Measurements from ENCODE around the gene POLR2B.
A peak's percentile ranks its signal among the peaks of the same experiment; 100 is the strongest.

POLR2B gene

GRCh38 chr4:56990109-56990905 lies 11.6 kb downstream of the POLR2B start:
- Histone ChIP-seq H3K27me3 (ENCODE audit: control insufficient read depth, insufficient read depth, low read length) (no peaks in the 10 kb centered on the region), H3K4me1 (ENCODE audit: control insufficient read depth, insufficient read depth, low read length) (no peaks in the 10 kb centered on the region), H3K9me3 (ENCODE audit: control insufficient read depth, insufficient read depth, low read length) (no peaks in the 10 kb centered on the region), H3K9ac (ENCODE audit: low read depth, low read length) (no peak overlapping the region), H3K4me3 (ENCODE audit: low read depth, low read length) (no peak overlapping the region), H3K36me3 (ENCODE audit: control insufficient read depth, insufficient read depth, low read length) (peaks cover 12% of the 10 kb centered on the region)

DNA sequence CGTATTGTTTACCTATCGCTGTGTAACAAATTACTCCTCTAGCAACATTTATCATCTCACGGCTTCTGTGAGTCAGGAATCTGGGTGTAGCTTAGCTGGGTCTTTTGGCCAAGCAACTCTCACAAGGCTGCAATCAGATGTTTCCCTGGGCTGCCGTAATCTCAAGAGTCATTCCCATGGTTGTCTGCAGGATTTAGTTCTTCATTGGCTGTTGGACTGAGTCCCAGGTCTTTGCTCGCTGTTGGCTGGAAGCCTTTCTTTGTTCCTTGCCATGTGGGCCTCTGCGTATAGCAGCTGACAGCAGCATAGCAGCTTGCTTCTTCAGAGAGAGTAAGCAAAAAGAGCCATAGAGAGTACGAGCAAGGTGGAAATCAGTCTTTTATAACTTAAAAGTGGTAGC lies 16.8 kb downstream of the POLR2B start:
- H3K9me3 ChIP-seq (ENCODE audit: control insufficient read depth, insufficient read depth, low read length): no peaks in the 10 kb centered on the region
- H3K27me3 ChIP-seq (ENCODE audit: control insufficient read depth, insufficient read depth, low read length): no peaks in the 10 kb centered on the region
- no peaks in the 10 kb centered on the region for H3K4me1 ChIP-seq (ENCODE audit: control insufficient read depth, insufficient read depth, low read length)
- no peak overlapping the region for H3K4me3 ChIP-seq (ENCODE audit: low read depth, low read length)
- H3K9ac ChIP-seq (ENCODE audit: low read depth, low read length): no peak overlapping the region
- peaks cover 24% of the 10 kb centered on the region for H3K36me3 ChIP-seq (ENCODE audit: control insufficient read depth, insufficient read depth, low read length)

GRCh38 chr4:56999751-57000150 lies 21.1 kb downstream of the POLR2B start:
- peaks cover 34% of the 10 kb centered on the region for H3K36me3 ChIP-seq (ENCODE audit: control insufficient read depth, insufficient read depth, low read length)
- no peak overlapping the region for H3K4me3 ChIP-seq (ENCODE audit: low read depth, low read length)
- no peaks in the 10 kb centered on the region for H3K27me3 ChIP-seq (ENCODE audit: control insufficient read depth, insufficient read depth, low read length)

GRCh38 chr4:57013543-57014120 lies 34.9 kb downstream of the POLR2B start:
- H3K4me3 ChIP-seq (ENCODE audit: low read depth, low read length): no peak overlapping the region
- H3K9me3 ChIP-seq (ENCODE audit: control insufficient read depth, insufficient read depth, low read length): no peaks in the 10 kb centered on the region
- no peaks in the 10 kb centered on the region for H3K27me3 ChIP-seq (ENCODE audit: control insufficient read depth, insufficient read depth, low read length)
- H3K36me3 ChIP-seq (ENCODE audit: control insufficient read depth, insufficient read depth, low read length): peaks cover 15% of the 10 kb centered on the region
- H3K4me1 ChIP-seq (ENCODE audit: control insufficient read depth, insufficient read depth, low read length): no peaks in the 10 kb centered on the region
- H3K9ac ChIP-seq (ENCODE audit: low read depth, low read length): no peak overlapping the region

More at GRCh38 chr4:56999751-57000150, 21.1 kb downstream of the POLR2B start:
- Histone ChIP-seq H3K9ac (ENCODE audit: low read depth, low read length) (no peak overlapping the region), H3K9me3 (ENCODE audit: control insufficient read depth, insufficient read depth, low read length) (no peaks in the 10 kb centered on the region), H3K4me1 (ENCODE audit: control insufficient read depth, insufficient read depth, low read length) (no peaks in the 10 kb centered on the region)

DNA sequence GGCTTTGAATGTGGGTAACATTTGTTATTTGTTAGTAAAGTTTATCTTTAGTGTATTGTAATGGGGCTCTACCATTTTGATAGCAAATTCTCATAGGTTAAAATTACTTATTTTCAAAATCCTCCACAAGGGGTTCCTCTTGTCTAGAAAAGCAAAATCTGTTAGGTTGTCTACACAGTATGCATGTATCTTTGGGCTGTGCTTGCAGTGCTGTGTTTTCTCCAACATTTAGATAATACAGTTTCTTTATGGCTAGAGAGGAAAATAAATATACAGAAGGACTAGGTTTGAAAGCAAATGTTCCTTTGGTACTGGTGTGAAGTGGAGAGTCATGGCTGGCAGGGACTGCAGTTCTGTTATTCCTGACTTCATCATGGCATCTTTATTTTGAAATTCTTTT lies 40.3 kb downstream of the POLR2B start:
- no peaks in the 10 kb centered on the region for H3K9me3 ChIP-seq (ENCODE audit: control insufficient read depth, insufficient read depth, low read length)
- no peak overlapping the region for H3K9ac ChIP-seq (ENCODE audit: low read depth, low read length)
- H3K4me1 ChIP-seq (ENCODE audit: control insufficient read depth, insufficient read depth, low read length): no peaks in the 10 kb centered on the region
- no peak overlapping the region for H3K4me3 ChIP-seq (ENCODE audit: low read depth, low read length)
- H3K36me3 ChIP-seq (ENCODE audit: control insufficient read depth, insufficient read depth, low read length): peaks cover 24% of the 10 kb centered on the region
- H3K27me3 ChIP-seq (ENCODE audit: control insufficient read depth, insufficient read depth, low read length): no peaks in the 10 kb centered on the region

DNA sequence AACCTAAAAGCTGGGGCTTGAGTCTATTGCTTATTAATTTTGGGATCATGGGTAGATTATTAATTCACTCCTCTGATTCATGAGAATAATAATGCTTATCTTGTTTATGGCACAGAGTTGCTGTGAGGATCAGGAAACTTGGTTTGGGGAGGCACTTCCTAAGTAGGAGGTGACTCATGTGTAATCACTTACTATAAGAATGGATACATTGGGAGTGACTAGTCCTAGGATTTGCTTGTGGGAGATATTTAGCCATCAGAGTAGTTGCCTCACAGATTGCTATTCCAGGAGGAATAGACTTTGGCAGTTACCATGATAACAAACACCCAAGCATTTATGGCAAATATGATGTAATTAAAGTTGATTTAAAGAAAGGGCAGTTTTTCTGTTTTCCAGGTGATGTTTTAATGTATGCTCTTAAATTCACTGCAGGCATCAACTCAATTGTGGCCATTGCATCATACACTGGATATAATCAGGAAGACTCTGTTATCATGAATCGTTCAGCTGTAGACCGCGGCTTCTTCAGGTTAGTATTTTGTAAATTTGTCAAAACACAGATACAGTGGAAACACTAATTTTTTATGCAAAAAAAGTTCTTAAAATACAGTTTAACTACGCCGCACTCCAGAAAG lies 41.9 kb downstream of the POLR2B start:
- Histone ChIP-seq H3K4me3 (ENCODE audit: low read depth, low read length) (no peak overlapping the region), H3K4me1 (ENCODE audit: control insufficient read depth, insufficient read depth, low read length) (no peaks in the 10 kb centered on the region), H3K36me3 (ENCODE audit: control insufficient read depth, insufficient read depth, low read length) (peaks cover 30% of the 10 kb centered on the region), H3K9me3 (ENCODE audit: control insufficient read depth, insufficient read depth, low read length) (no peaks in the 10 kb centered on the region), H3K27me3 (ENCODE audit: control insufficient read depth, insufficient read depth, low read length) (no peaks in the 10 kb centered on the region), H3K9ac (ENCODE audit: low read depth, low read length) (no peak overlapping the region)

DNA sequence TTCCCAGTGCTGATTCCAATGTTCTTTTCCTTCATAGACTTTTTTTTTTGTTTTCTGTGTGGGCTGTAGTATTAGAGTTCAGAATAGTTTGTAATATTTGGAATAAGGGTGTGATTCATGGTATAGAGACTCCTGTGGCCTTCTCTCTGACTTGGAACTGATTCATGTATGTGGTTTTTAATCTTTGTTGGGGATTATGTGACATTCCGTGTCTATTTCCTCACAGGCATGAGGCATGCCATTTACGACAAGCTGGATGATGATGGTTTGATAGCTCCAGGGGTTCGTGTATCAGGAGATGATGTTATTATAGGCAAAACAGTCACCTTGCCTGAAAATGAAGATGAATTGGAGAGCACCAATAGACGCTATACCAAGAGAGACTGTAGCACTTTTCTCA lies 44.4 kb downstream of the POLR2B start:
- Histone ChIP-seq H3K4me1 (ENCODE audit: control insufficient read depth, insufficient read depth, low read length) (no peaks in the 10 kb centered on the region), H3K36me3 (ENCODE audit: control insufficient read depth, insufficient read depth, low read length) (peaks cover 26% of the 10 kb centered on the region), H3K9me3 (ENCODE audit: control insufficient read depth, insufficient read depth, low read length) (no peaks in the 10 kb centered on the region), H3K4me3 (ENCODE audit: low read depth, low read length) (no peak overlapping the region), H3K27me3 (ENCODE audit: control insufficient read depth, insufficient read depth, low read length) (no peaks in the 10 kb centered on the region), H3K9ac (ENCODE audit: low read depth, low read length) (no peak overlapping the region)

GRCh38 chr4:57034520-57034919 lies 55.8 kb downstream of the POLR2B start:
- H3K9me3 ChIP-seq (ENCODE audit: control insufficient read depth, insufficient read depth, low read length): no peaks in the 10 kb centered on the region
- no peak overlapping the region for H3K4me3 ChIP-seq (ENCODE audit: low read depth, low read length)
- H3K4me1 ChIP-seq (ENCODE audit: control insufficient read depth, insufficient read depth, low read length): no peaks in the 10 kb centered on the region
- peaks cover 5% of the 10 kb centered on the region for H3K36me3 ChIP-seq (ENCODE audit: control insufficient read depth, insufficient read depth, low read length)
- no peak overlapping the region for H3K9ac ChIP-seq (ENCODE audit: low read depth, low read length)
- H3K27me3 ChIP-seq (ENCODE audit: control insufficient read depth, insufficient read depth, low read length): no peaks in the 10 kb centered on the region

GRCh38 chr4:57037982-57038604 lies 59.4 kb downstream of the POLR2B start:
- Histone ChIP-seq H3K9me3 (ENCODE audit: control insufficient read depth, insufficient read depth, low read length) (no peaks in the 10 kb centered on the region), H3K36me3 (ENCODE audit: control insufficient read depth, insufficient read depth, low read length) (no peaks in the 10 kb centered on the region), H3K27me3 (ENCODE audit: control insufficient read depth, insufficient read depth, low read length) (no peaks in the 10 kb centered on the region), H3K9ac (ENCODE audit: low read depth, low read length) (no peak overlapping the region), H3K4me3 (ENCODE audit: low read depth, low read length) (peak overlapping the region; percentile 14), H3K4me1 (ENCODE audit: control insufficient read depth, insufficient read depth, low read length) (no peaks in the 10 kb centered on the region)

- Histone ChIP-seq H3K9ac (ENCODE audit: low read depth, low read length) (no peak overlapping the region), H3K9me3 (ENCODE audit: control insufficient read depth, insufficient read depth, low read length) (no peaks in the 10 kb centered on the region), H3K36me3 (ENCODE audit: control insufficient read depth, insufficient read depth, low read length) (no peaks in the 10 kb centered on the region), H3K27me3 (ENCODE audit: control insufficient read depth, insufficient read depth, low read length) (no peaks in the 10 kb centered on the region), H3K4me3 (ENCODE audit: low read depth, low read length) (no peak overlapping the region), H3K4me1 (ENCODE audit: control insufficient read depth, insufficient read depth, low read length) (no peaks in the 10 kb centered on the region)
These were observed 60.6 kb downstream of the POLR2B start for GRCh38 chr4:57039345-57039744.

DNA sequence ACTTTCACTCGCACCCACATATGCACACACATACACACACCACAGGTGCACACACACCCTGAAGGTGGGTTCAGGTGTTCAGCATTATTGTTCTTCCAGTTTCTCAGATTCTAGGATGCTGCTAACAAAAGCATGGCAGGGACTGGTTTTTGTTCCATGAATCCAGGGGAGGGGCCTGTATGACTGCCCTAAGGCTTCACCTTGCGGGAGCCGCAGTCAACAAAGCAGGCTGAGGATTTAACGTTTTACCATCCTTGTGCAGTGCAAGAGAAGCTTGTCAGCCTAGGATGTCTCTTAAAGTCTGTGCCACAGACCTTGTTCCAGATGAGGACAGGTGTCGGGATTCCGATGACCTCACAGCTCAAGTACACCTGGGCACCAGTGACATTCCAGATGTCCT lies 61.8 kb downstream of the POLR2B start:
- H3K4me1 ChIP-seq (ENCODE audit: control insufficient read depth, insufficient read depth, low read length): no peaks in the 10 kb centered on the region
- H3K9me3 ChIP-seq (ENCODE audit: control insufficient read depth, insufficient read depth, low read length): no peaks in the 10 kb centered on the region
- H3K36me3 ChIP-seq (ENCODE audit: control insufficient read depth, insufficient read depth, low read length): no peaks in the 10 kb centered on the region
- H3K4me3 ChIP-seq (ENCODE audit: low read depth, low read length): no peak overlapping the region
- H3K27me3 ChIP-seq (ENCODE audit: control insufficient read depth, insufficient read depth, low read length): no peaks in the 10 kb centered on the region
- H3K9ac ChIP-seq (ENCODE audit: low read depth, low read length): no peak overlapping the region

Data from iPS-15b (cell line).